DMS 273 (cell line): Measurements from ENCODE around the gene DNAI2.

Experiments used
- DNase-seq: peaks from one replicate; lab custom pipeline; 2025; ENCODE audit not compliant: unreplicated experiment; lab: John Stamatoyannopoulos, UW

Gene DNAI2

GRCh38 chr17:74274060-74274708 is at the start of gene DNAI2:
Gene DNAI2, plus strand, starts transcription at chr17:74274234. Its CDS starts 7,584 bp downstream, at chr17:74281818.
- peak; percentile 73 for DNase-seq

GRCh38 chr17:74224959-74225725 is 48.9 kb upstream of the DNAI2 start:
- DNase-seq: no peak

GRCh38 chr17:74226252-74226651 is 47.8 kb upstream of the DNAI2 start:
- DNase-seq: no peak

- DNase-seq: no peak
Measured at GRCh38 chr17:74227271-74228080, 46.6 kb upstream of the DNAI2 start.

GRCh38 chr17:74228306-74228978 is 45.6 kb upstream of the DNAI2 start:
- no peak for DNase-seq

- no peak for DNase-seq
Measured at GRCh38 chr17:74230896-74231295, 43.1 kb upstream of the DNAI2 start.

- DNase-seq: no peak
Measured at GRCh38 chr17:74231928-74232907, 41.8 kb upstream of the DNAI2 start.

- no peak for DNase-seq
Measured at GRCh38 chr17:74233937-74234336, 40.1 kb upstream of the DNAI2 start.

GRCh38 chr17:74234486-74234885 is 39.5 kb upstream of the DNAI2 start:
- DNase-seq: no peak

- DNase-seq: no peak
Measured at GRCh38 chr17:74235040-74235581, 38.9 kb upstream of the DNAI2 start.

- DNase-seq: no peak
Measured at GRCh38 chr17:74235911-74236371, 38.1 kb upstream of the DNAI2 start.

GRCh38 chr17:74237321-74237720 is 36.7 kb upstream of the DNAI2 start:
- DNase-seq: no peak

- DNase-seq: no peak
Measured at GRCh38 chr17:74239172-74239571, 34.9 kb upstream of the DNAI2 start.

GRCh38 chr17:74240618-74241205 is 33.3 kb upstream of the DNAI2 start:
- DNase-seq: no peak

- DNase-seq: no peak
Measured at GRCh38 chr17:74241431-74241830, 32.6 kb upstream of the DNAI2 start.

- no peak for DNase-seq
Measured at GRCh38 chr17:74241847-74242246, 32.2 kb upstream of the DNAI2 start.

GRCh38 chr17:74243013-74243755 is 30.9 kb upstream of the DNAI2 start:
- no peak for DNase-seq

- no peak for DNase-seq
Measured at GRCh38 chr17:74244128-74244527, 29.9 kb upstream of the DNAI2 start.

GRCh38 chr17:74244548-74244947 is 29.5 kb upstream of the DNAI2 start:
- no peak for DNase-seq
